GM23338 (cell line): ENCODE data around the gene ENTHD1.

ENCODE experiments used
- CREB1 ChIP-seq: fragments of 250-450 bp; sonication (Bioruptor Pico); IDR thresholded peaks from 2 replicates; pipeline ENCODE4 v1.5.0; 2020; ENCODE audit warnings: low read depth, mild to moderate bottlenecking, moderate library complexity
- CTCF ChIP-seq, 2 experiments: fragments of 200-600 bp in 1 of 2; sonication (generic) in 1 of 2; conservative IDR thresholded peaks; 2 replicates each; pipeline versions ENCODE4 v1.5.1 to v1.6.1; 2016 to 2017; ENCODE audit warnings: antibody characterized with exemption in 2 of 2, low read depth in 2 of 2, mild to moderate bottlenecking in 2 of 2, moderate library complexity in 1 of 2
- ETS1 ChIP-seq: IDR thresholded peaks from 2 replicates; pipeline ENCODE4 v1.6.1; 2016; ENCODE audit warnings: antibody characterized with exemption
- EZH2 ChIP-seq: fragments of 200-600 bp; sonication (generic); IDR thresholded peaks from one replicate; pipeline ENCODE4 v1.8.0; 2017; ENCODE audit warnings: antibody characterized with exemption, mild to moderate bottlenecking, low read depth; ENCODE audit not compliant: unreplicated experiment
- EZH2phosphoT487 ChIP-seq: fragments of 200-600 bp; sonication (generic); IDR thresholded peaks from one replicate; pipeline ENCODE4 v1.8.1; 2018; ENCODE audit warnings: antibody characterized with exemption; ENCODE audit not compliant: unreplicated experiment
- JUNB ChIP-seq: IDR thresholded peaks from one replicate; pipeline ENCODE4 v1.6.1; 2016; ENCODE audit warnings: antibody characterized with exemption; ENCODE audit not compliant: unreplicated experiment
- NANOG ChIP-seq: IDR thresholded peaks from 2 replicates; pipeline ENCODE4 v1.6.1; 2016; ENCODE audit warnings: antibody characterized with exemption, borderline replicate concordance
- POLR2AphosphoS5 ChIP-seq: IDR thresholded peaks from 2 replicates; pipeline ENCODE4 v1.6.1; 2016; ENCODE audit warnings: antibody characterized with exemption, low read depth
- REST ChIP-seq: IDR thresholded peaks from one replicate; pipeline ENCODE4 v1.6.1; 2018; ENCODE audit warnings: antibody characterized with exemption; ENCODE audit not compliant: unreplicated experiment
- ZNF462 ChIP-seq: fragments of 250-450 bp; sonication (Bioruptor Pico); IDR thresholded peaks from 2 replicates; pipeline ENCODE4 v1.5.0; 2020; ENCODE audit warnings: mild to moderate bottlenecking, moderate library complexity

- TF ChIP-seq CTCF (conservative IDR thresholded peaks at IDR 0.05; ENCODE audit: low read depth in 2 of 2) (no peak), POLR2AphosphoS5 (no peak), ETS1 (no peak), EZH2 (no peak), REST (no peak), NANOG (no peak), EZH2phosphoT487 (no peak), JUNB (no peak), CREB1 (CRISPR knock-in tag) (no peak), ZNF462 (CRISPR knock-in tag) (no peak)
Measured at GRCh38 chr22:39789788-39790187, 103.8 kb downstream of the ENTHD1 start.
